Urinary bladder (tissue), 4 donors: ENCODE measurements around the gene TAF3. TPM values are rescaled to one million over a fixed set of nuclear protein-coding genes. Genes with fewer than 3 reads are reported as not detected.

Experiments
- DNase-seq: peaks from one replicate; pipeline ENCODE4 v3.0.0-alpha.2; 2015; ENCODE audit errors: extremely low spot score
- H3K27ac ChIP-seq: one replicate; pipeline ENCODE4 v1.5.1; 2013; ENCODE audit warnings: low read depth, mild to moderate bottlenecking, moderate library complexity
- H3K36me3 ChIP-seq: one replicate; pipeline ENCODE4 v1.6.1; 2013; ENCODE audit warnings: mild to moderate bottlenecking, moderate library complexity; ENCODE audit not compliant: insufficient read depth
- H3K4me1 ChIP-seq: one replicate; pipeline ENCODE4 v1.6.1; 2013; ENCODE audit warnings: mild to moderate bottlenecking, moderate library complexity; ENCODE audit not compliant: insufficient read depth
- H3K4me3 ChIP-seq: one replicate; pipeline ENCODE4 v1.5.1; 2013; ENCODE audit warnings: low read depth, low read length
- WGBS: extraction: QIAGEN DNeasy Blood & Tissue Kit; methylation state at CpG from one replicate; pipeline ENCODE4 v1.1.7; 2013; 5-methylcytosine and 5-hydroxymethylcytosine counted together
- polyA plus RNA-seq: library from polyadenylated mRNA; stranded (reverse); fragments of 200-250 nt; gene quantifications from one replicate; pipeline ENCODE4 v1.2.3, GENCODE V29; 2013
- total RNA-seq: library from RNA; depleted of rRNA; stranded (reverse); fragments of >200 nt; gene quantifications from one replicate; pipeline ENCODE4 v1.2.3, GENCODE V29; 2014
- donor health status: healthy with polysubstance abuse.
- donor health status: healthy.

TAF3 gene
- total and polyA plus RNA-seq, 2 donors, result 3.8 to 7.5 TPM

GRCh38 chr10:8051109-8051821 lies 233.0 kb downstream of the TAF3 start:
- no peak for DNase-seq
- Histone ChIP-seq H3K4me1 (peaks cover 3% of the 10 kb centered on the region), H3K36me3 (no peaks in the 10 kb centered on the region), H3K27ac (peak overlapping the region; percentile 93), H3K4me3 (peak overlapping the region; percentile 58)
- 8% methylated on average over 51 of the region's 52 CpGs for WGBS

DNA sequence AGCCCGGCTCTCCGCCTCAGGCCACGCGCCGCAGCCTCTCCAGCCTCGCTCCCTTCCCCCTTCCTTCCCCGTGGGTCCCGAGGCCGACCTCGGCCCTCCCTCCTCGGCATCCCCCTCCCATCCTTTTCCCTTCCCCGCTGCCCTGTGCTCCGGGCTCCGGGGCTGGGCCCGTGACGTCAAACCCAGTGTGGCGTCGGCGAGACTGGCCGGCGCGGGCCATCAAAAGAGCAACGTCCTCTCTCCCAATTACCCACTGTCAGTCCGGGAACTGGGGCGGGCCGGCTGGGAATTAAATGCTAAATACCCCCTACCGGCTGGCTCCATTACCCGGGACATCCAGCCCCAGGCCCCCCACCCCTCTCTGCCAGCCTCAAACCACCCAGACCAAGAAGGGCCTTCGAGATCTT lies 233.5 kb downstream of the TAF3 start:
- Histone ChIP-seq H3K4me3 (peak overlapping the region; percentile 58), H3K27ac (peak overlapping the region; percentile 67), H3K4me1 (peaks cover 3% of the 10 kb centered on the region), H3K36me3 (no peaks in the 10 kb centered on the region)
- 7% methylated on average over 29 of the region's 29 CpGs for WGBS
- DNase-seq, result peak; percentile 71

DNA sequence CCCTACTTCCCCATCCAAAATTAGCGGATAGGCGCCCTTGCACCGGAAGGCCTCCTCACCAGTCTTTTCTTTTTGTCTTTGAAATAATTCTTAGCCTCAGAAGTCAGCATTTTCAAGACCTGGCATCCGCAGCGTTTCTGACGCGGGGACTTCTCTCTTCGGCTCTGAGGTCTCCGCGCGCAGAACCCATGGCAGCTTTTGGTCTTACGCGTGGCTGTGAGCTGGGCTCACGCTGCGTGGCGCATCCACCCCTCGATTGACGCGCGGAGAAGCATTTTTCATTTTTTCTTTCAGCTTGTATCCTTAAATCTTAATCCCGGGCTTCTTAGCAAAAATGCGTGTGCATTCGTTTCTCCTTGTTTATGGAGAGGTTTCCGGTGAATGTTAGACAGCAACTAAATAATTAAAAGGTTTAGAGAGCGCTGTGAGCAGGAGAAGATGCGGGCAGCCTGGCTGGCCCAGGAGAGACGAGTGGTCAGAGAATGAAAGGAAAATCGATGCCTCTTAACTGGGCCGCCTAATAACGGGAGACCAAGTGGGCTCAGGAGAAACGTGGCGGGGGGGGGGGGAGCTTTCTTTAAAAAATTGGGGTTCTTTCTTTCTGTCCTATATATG lies 234.1 kb downstream of the TAF3 start:
- peaks cover 3% of the 10 kb centered on the region for H3K4me1 ChIP-seq
- WGBS, result 13% methylated on average over 32 of the region's 32 CpGs
- H3K4me3 ChIP-seq, result peak overlapping the region; percentile 10
- DNase-seq, result no peak
- H3K36me3 ChIP-seq, result no peaks in the 10 kb centered on the region
- peak overlapping the region; percentile 67 for H3K27ac ChIP-seq

DNA sequence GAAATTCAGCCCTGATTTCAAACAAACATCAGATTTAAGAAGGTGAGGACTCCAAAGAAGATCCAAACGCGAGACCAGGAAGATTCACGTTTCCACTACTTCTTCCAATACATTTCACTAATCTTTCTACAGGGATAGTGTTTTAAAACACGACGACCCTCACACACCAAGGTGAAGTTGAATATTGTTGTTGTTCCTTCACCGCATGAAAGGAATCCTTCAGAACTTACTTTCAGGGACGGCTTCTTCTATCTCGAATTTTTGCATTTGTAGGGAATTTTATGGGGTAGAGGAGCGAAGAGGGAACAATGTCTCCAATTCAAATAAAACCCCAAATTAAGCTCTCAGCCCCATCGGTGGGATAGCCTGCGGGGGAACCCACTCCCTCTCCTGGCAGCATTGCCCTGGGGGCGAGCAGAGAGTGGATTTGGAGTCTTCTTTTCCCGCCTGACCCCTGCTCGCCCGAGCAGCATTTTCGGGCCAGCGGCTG lies 234.7 kb downstream of the TAF3 start:
- no peaks in the 10 kb centered on the region for H3K36me3 ChIP-seq
- H3K27ac ChIP-seq, result no peak overlapping the region
- WGBS, result 10% methylated on average over 17 of the region's 17 CpGs
- no peak overlapping the region for H3K4me3 ChIP-seq
- H3K4me1 ChIP-seq, result peaks cover 3% of the 10 kb centered on the region
- DNase-seq, result no peak

- no peaks in the 10 kb centered on the region for H3K36me3 ChIP-seq
- H3K4me3 ChIP-seq, result peak overlapping the region; percentile 72
- H3K27ac ChIP-seq, result peak overlapping the region; percentile 61
- peaks cover 3% of the 10 kb centered on the region for H3K4me1 ChIP-seq
- peak; percentile 64 for DNase-seq
- WGBS, result 1% methylated on average over 60 of the region's 60 CpGs
Measured at GRCh38 chr10:8053446-8054243, 235.3 kb downstream of the TAF3 start.

GRCh38 chr10:8054244-8054493 lies 235.9 kb downstream of the TAF3 start:
- DNase-seq, result no peak
- peaks cover 3% of the 10 kb centered on the region for H3K4me1 ChIP-seq
- no peaks in the 10 kb centered on the region for H3K36me3 ChIP-seq
- WGBS, result under 1% methylated on average over 25 of the region's 25 CpGs
- H3K4me3 ChIP-seq, result peak overlapping the region; percentile 72
- no peak overlapping the region for H3K27ac ChIP-seq

- Histone ChIP-seq H3K27ac (peak within 1 kb of the TSS; percentile 75), H3K4me1 (peaks cover 3% of the 10 kb centered on the region), H3K4me3 (peak within 1 kb of the TSS; percentile 72), H3K36me3 (no peaks in the 10 kb centered on the region)
- WGBS, result 2% methylated on average over 65 of the region's 65 CpGs
- peak; percentile 89 for DNase-seq
Measured at GRCh38 chr10:8054494-8055407, 236.4 kb downstream of the TAF3 start, which contains the start of gene GATA3. Gene GATA3, plus strand, starts transcription at chr10:8054688. Its CDS starts 968 bp downstream, at chr10:8055656.

- peak overlapping the region; percentile 72 for H3K4me3 ChIP-seq
- DNase-seq, result no peak
- H3K4me1 ChIP-seq, result no peaks in the 10 kb centered on the region
- no peaks in the 10 kb centered on the region for H3K36me3 ChIP-seq
- WGBS, result 36% methylated on average over 85 of the region's 85 CpGs
- peak overlapping the region; percentile 75 for H3K27ac ChIP-seq
Measured at GRCh38 chr10:8055420-8056349, 237.4 kb downstream of the TAF3 start.

DNA sequence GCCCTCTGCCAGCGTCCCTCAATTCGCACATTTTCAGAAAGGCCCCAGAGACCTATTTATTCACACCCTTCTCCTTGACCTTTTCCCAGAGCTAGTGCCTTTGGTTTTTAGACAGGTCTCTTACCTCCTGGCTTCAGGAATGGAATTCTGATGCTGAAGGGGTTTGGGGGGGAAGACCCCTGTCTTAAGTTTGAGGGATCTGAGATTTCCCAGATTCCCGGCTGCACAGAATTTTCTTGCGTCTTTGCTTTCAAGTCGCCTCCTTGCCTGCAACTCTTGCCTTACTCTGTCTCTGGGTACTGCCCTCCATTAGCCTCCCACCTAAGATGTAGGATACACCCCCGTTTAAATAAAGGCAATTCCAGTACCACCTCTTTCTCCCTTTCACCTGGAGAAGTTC lies 238.1 kb downstream of the TAF3 start:
- Histone ChIP-seq H3K4me3 (peak overlapping the region; percentile 72), H3K36me3 (no peaks in the 10 kb centered on the region), H3K4me1 (no peaks in the 10 kb centered on the region), H3K27ac (peak overlapping the region; percentile 3)
- DNase-seq, result no peak
- WGBS, result 78% methylated on average over 6 of the region's 6 CpGs

DNA sequence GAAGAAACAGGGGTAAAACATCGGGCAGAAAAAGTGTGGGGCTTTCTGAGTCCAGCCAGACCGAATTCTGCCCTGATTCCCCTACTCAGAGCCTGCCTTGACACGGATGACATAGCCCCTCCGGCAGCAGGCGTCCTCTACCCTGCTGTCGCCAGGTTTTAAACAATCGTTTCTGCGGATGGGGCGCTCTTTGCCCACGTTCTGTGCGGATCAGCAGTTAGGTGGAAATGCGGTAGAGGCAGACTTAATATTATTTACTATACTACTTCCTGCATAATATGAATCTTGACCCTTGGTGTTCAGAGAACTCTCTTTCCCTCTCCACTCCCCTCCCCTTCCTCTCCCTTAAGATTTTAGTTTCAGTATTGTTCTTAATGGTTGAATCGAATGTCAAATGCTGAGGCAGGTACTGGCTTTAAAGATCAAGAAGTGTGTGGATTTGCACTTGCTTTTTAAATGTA lies 238.6 kb downstream of the TAF3 start:
- 67% methylated on average over 13 of the region's 13 CpGs for WGBS
- peak overlapping the region; percentile 72 for H3K4me3 ChIP-seq
- no peaks in the 10 kb centered on the region for H3K36me3 ChIP-seq
- no peak for DNase-seq
- H3K4me1 ChIP-seq, result no peaks in the 10 kb centered on the region
- H3K27ac ChIP-seq, result peak overlapping the region; percentile 3

GRCh38 chr10:8057636-8058273 lies 239.4 kb downstream of the TAF3 start:
- Histone ChIP-seq H3K4me1 (no peaks in the 10 kb centered on the region), H3K36me3 (no peaks in the 10 kb centered on the region), H3K27ac (peak overlapping the region; percentile 11), H3K4me3 (peak overlapping the region; percentile 72)
- 63% methylated on average over 15 of the region's 15 CpGs for WGBS
- no peak for DNase-seq
